ENCODE measurements around the gene NKAIN4.

Gene NKAIN4

DNA sequence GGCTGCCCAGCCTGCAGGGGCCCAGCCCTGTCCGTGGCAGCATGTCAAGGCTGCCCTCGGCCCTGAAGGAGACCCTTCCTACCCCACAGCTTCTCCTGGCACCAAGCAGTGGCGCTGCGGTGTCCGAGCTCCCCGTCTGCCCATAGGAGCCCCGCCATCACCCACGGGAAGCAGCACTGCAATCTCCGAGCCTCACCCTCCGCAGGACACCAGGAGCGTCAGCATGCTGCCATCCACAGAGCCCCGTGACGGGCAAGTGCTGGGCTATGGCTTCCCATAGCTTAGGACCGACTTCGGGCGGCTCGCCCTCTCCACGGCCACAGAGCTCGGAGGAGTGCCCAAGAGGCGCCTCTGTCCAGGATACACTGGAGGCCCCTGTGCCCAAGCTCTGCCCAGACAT, 63.4 kb downstream of the NKAIN4 start:
- DNase-seq, result no peak

Measured in activated CD4-positive, alpha-beta T cell treated with anti-CD3 and anti-CD28 coated beads, Interleukin-2, amount 50 U/mL, for 1 hour (primary cell).